ENCODE data around the gene PLCB2. TPM values are rescaled to one million over a fixed set of nuclear protein-coding genes. Genes with fewer than 3 reads are reported as not detected.

Gene PLCB2
- total and polyA plus RNA-seq, 2 experiments from 2014 or later, result 9.5 to 13.8 TPM

DNA sequence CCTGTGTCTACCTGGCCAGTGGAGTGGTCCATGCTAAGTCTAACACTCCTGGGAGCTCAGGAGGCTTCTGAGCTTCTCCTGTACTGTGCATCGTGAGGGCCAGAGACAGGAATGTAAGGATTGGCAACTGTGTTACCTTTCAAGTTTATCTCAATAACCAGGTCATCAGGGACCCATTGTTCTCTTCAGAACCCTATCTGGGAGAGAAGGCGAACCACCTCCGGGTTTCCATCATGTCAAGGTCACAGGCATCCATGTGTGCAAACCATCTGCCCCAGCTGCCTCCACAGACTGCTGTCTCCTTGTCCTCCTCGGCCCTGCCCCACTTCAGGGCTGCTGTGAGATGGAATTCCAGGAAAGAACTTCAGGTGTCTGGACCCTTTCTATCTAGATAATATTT, 30.8 kb downstream of the PLCB2 start (continued):
- TF ChIP-seq, protein P1, sequence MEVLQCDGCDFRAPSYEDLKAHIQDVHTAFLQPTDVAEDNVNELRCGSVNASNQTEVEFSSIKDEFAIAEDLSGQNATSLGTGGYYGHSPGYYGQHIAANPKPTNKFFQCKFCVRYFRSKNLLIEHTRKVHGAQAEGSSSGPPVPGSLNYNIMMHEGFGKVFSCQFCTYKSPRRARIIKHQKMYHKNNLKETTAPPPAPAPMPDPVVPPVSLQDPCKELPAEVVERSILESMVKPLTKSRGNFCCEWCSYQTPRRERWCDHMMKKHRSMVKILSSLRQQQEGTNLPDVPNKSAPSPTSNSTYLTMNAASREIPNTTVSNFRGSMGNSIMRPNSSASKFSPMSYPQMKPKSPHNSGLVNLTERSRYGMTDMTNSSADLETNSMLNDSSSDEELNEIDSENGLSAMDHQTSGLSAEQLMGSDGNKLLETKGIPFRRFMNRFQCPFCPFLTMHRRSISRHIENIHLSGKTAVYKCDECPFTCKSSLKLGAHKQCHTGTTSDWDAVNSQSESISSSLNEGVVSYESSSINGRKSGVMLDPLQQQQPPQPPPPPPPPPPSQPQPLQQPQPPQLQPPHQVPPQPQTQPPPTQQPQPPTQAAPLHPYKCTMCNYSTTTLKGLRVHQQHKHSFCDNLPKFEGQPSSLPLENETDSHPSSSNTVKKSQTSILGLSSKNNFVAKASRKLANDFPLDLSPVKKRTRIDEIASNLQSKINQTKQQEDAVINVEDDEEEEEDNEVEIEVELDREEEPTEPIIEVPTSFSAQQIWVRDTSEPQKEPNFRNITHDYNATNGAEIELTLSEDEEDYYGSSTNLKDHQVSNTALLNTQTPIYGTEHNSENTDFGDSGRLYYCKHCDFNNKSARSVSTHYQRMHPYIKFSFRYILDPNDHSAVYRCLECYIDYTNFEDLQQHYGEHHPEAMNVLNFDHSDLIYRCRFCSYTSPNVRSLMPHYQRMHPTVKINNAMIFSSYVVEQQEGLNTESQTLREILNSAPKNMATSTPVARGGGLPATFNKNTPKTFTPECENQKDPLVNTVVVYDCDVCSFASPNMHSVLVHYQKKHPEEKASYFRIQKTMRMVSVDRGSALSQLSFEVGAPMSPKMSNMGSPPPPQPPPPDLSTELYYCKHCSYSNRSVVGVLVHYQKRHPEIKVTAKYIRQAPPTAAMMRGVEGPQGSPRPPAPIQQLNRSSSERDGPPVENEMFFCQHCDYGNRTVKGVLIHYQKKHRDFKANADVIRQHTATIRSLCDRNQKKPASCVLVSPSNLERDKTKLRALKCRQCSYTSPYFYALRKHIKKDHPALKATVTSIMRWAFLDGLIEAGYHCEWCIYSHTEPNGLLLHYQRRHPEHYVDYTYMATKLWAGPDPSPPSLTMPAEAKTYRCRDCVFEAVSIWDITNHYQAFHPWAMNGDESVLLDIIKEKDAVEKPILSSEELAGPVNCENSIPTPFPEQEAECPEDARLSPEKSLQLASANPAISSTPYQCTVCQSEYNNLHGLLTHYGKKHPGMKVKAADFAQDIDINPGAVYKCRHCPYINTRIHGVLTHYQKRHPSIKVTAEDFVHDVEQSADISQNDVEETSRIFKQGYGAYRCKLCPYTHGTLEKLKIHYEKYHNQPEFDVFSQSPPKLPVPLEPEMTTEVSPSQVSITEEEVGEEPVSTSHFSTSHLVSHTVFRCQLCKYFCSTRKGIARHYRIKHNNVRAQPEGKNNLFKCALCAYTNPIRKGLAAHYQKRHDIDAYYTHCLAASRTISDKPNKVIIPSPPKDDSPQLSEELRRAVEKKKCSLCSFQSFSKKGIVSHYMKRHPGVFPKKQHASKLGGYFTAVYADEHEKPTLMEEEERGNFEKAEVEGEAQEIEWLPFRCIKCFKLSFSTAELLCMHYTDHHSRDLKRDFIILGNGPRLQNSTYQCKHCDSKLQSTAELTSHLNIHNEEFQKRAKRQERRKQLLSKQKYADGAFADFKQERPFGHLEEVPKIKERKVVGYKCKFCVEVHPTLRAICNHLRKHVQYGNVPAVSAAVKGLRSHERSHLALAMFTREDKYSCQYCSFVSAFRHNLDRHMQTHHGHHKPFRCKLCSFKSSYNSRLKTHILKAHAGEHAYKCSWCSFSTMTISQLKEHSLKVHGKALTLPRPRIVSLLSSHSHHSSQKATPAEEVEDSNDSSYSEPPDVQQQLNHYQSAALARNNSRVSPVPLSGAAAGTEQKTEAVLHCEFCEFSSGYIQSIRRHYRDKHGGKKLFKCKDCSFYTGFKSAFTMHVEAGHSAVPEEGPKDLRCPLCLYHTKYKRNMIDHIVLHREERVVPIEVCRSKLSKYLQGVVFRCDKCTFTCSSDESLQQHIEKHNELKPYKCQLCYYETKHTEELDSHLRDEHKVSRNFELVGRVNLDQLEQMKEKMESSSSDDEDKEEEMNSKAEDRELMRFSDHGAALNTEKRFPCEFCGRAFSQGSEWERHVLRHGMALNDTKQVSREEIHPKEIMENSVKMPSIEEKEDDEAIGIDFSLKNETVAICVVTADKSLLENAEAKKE (CRISPR knock-in tag; IDR thresholded peaks at IDR 0.05), result no peak
- no peak for TF ChIP-seq EZH2phosphoT487 (IDR thresholded peaks at IDR 0.05; ENCODE audit: unreplicated experiment)
- no peak for TF ChIP-seq CREB1 (CRISPR knock-in tag; IDR thresholded peaks at IDR 0.05; ENCODE audit: low read depth)
- TF ChIP-seq, protein P2, sequence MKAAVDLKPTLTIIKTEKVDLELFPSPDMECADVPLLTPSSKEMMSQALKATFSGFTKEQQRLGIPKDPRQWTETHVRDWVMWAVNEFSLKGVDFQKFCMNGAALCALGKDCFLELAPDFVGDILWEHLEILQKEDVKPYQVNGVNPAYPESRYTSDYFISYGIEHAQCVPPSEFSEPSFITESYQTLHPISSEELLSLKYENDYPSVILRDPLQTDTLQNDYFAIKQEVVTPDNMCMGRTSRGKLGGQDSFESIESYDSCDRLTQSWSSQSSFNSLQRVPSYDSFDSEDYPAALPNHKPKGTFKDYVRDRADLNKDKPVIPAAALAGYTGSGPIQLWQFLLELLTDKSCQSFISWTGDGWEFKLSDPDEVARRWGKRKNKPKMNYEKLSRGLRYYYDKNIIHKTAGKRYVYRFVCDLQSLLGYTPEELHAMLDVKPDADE (IDR thresholded peaks at IDR 0.05), result no peak
- TF ChIP-seq, protein P3, sequence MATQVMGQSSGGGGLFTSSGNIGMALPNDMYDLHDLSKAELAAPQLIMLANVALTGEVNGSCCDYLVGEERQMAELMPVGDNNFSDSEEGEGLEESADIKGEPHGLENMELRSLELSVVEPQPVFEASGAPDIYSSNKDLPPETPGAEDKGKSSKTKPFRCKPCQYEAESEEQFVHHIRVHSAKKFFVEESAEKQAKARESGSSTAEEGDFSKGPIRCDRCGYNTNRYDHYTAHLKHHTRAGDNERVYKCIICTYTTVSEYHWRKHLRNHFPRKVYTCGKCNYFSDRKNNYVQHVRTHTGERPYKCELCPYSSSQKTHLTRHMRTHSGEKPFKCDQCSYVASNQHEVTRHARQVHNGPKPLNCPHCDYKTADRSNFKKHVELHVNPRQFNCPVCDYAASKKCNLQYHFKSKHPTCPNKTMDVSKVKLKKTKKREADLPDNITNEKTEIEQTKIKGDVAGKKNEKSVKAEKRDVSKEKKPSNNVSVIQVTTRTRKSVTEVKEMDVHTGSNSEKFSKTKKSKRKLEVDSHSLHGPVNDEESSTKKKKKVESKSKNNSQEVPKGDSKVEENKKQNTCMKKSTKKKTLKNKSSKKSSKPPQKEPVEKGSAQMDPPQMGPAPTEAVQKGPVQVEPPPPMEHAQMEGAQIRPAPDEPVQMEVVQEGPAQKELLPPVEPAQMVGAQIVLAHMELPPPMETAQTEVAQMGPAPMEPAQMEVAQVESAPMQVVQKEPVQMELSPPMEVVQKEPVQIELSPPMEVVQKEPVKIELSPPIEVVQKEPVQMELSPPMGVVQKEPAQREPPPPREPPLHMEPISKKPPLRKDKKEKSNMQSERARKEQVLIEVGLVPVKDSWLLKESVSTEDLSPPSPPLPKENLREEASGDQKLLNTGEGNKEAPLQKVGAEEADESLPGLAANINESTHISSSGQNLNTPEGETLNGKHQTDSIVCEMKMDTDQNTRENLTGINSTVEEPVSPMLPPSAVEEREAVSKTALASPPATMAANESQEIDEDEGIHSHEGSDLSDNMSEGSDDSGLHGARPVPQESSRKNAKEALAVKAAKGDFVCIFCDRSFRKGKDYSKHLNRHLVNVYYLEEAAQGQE (IDR thresholded peaks at IDR 0.05; ENCODE audit: unreplicated experiment), result no peak
- TF ChIP-seq ZNF331 (CRISPR knock-in tag; IDR thresholded peaks at IDR 0.05; ENCODE audit: low read depth), result no peak
- no peak for TF ChIP-seq NANOG (IDR thresholded peaks at IDR 0.05; ENCODE audit: borderline replicate concordance)
- TF ChIP-seq EZH2 (IDR thresholded peaks at IDR 0.05; ENCODE audit: low read depth, unreplicated experiment), result no peak
- no peak for TF ChIP-seq JUNB (IDR thresholded peaks at IDR 0.05; ENCODE audit: unreplicated experiment)
- no peak for TF ChIP-seq ZNF114 (CRISPR knock-in tag; IDR thresholded peaks at IDR 0.05)
- no peak for TF ChIP-seq POLR2AphosphoS5 (IDR thresholded peaks at IDR 0.05; ENCODE audit: low read depth)
- no peak for TF ChIP-seq STAT1 (IDR thresholded peaks at IDR 0.05; ENCODE audit: unreplicated experiment)

All from GM23338 (cell line).